Endothelial cell of umbilical vein (primary cell): ENCODE measurements around the gene ATR.

ENCODE experiments used
- EZH2 ChIP-seq: IDR thresholded peaks from 2 replicates; pipeline ENCODE4 v1.6.1; 2012; ENCODE audit warnings: borderline replicate concordance, low read depth, mild to moderate bottlenecking, moderate library complexity, low read length, inconsistent platforms; ENCODE audit not compliant: severe bottlenecking
- FOS ChIP-seq: IDR thresholded peaks from 2 replicates; pipeline ENCODE4 v1.6.1; 2011; ENCODE audit warnings: mild to moderate bottlenecking, low read length, moderate library complexity, borderline replicate concordance; ENCODE audit not compliant: insufficient read depth
- GATA2 ChIP-seq: IDR thresholded peaks from 2 replicates; pipeline ENCODE4 v1.7.0; 2011; ENCODE audit warnings: low read depth, mild to moderate bottlenecking, moderate library complexity, mixed read lengths, low read length; ENCODE audit not compliant: insufficient read length, insufficient read depth
- JUN ChIP-seq: IDR thresholded peaks from 2 replicates; pipeline ENCODE4 v1.6.1; 2011; ENCODE audit warnings: borderline replicate concordance, low read depth; ENCODE audit not compliant: insufficient read length, insufficient read depth
- POLR2A ChIP-seq: IDR thresholded peaks from 2 replicates; pipeline ENCODE4 v1.6.1; 2012; ENCODE audit warnings: low read depth, mild to moderate bottlenecking, control low read depth, low read length
- POLR2AphosphoS5 ChIP-seq: IDR thresholded peaks from 2 replicates; pipeline ENCODE4 v1.6.1; 2012; ENCODE audit warnings: low read depth, mild to moderate bottlenecking, control low read depth, low read length, moderate library complexity; ENCODE audit not compliant: insufficient read depth
- TF ChIP-seq, protein P1 (sequence below), 2 donors: IDR thresholded peaks; 1 replicate in 1 of 2; 2 replicates in 1 of 2; pipeline ENCODE4 v1.5.1; 2011; ENCODE audit warnings: low read length in 2 of 2, mild to moderate bottlenecking in 2 of 2, moderate library complexity in 2 of 2, control low read depth in 1 of 2, inconsistent platforms in 1 of 2, low read depth in 1 of 2; ENCODE audit not compliant: insufficient read depth in 1 of 2; ENCODE audit errors: extremely low read depth in 1 of 2
- TF ChIP-seq, protein P2 (sequence below): IDR thresholded peaks from 2 replicates; pipeline ENCODE4 v1.6.1; 2011; ENCODE audit not compliant: insufficient read depth, insufficient read length

DNA sequence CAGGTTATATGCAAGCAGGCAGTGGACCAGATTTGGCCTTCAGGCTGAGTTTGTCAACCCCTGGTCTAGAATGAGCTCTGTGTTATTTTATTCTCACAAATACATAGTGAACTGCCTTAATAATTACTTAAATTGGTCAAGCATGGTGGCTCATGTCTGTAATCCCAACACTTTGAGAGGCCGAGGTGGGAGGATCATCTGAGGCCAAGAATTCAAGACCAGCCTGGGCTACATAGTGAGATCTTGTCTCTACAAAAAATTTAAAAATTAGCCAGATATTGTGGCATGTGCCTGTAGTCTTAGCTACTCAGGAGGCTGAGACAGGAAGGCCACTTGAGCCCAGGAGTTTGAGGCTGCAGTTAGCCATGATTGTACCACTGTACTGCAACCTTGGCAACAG lies 32.7 kb upstream of the ATR start:
- TF ChIP-seq, protein P1, sequence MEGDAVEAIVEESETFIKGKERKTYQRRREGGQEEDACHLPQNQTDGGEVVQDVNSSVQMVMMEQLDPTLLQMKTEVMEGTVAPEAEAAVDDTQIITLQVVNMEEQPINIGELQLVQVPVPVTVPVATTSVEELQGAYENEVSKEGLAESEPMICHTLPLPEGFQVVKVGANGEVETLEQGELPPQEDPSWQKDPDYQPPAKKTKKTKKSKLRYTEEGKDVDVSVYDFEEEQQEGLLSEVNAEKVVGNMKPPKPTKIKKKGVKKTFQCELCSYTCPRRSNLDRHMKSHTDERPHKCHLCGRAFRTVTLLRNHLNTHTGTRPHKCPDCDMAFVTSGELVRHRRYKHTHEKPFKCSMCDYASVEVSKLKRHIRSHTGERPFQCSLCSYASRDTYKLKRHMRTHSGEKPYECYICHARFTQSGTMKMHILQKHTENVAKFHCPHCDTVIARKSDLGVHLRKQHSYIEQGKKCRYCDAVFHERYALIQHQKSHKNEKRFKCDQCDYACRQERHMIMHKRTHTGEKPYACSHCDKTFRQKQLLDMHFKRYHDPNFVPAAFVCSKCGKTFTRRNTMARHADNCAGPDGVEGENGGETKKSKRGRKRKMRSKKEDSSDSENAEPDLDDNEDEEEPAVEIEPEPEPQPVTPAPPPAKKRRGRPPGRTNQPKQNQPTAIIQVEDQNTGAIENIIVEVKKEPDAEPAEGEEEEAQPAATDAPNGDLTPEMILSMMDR (IDR thresholded peaks at IDR 0.05; ENCODE audit: extremely low read depth in 1 of 2, insufficient read depth in 1 of 2, low read depth in 1 of 2, low read length in 2 of 2) = no peak
- TF ChIP-seq POLR2A (no peak), EZH2 (no peak), FOS (no peak), JUN (no peak), GATA2 (no peak), POLR2AphosphoS5 (no peak)
- TF ChIP-seq, protein P2, sequence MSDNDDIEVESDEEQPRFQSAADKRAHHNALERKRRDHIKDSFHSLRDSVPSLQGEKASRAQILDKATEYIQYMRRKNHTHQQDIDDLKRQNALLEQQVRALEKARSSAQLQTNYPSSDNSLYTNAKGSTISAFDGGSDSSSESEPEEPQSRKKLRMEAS = no peak
